HG03025 (cell line): ENCODE results near the gene RTN3.

Experiments
- ATAC-seq: cut with Tn5 transposase; IDR thresholded peaks from one replicate; pipeline ENCODE4 v1.9.1; 2021; ENCODE audit warnings: mild to moderate bottlenecking, moderate library complexity; ENCODE audit not compliant: unreplicated experiment, low FRiP score

RTN3 gene

GRCh38 chr11:63736864-63737263 is 55.6 kb downstream of the RTN3 start:
- ATAC-seq, result no peak

- no peak for ATAC-seq
Measured at GRCh38 chr11:63737718-63738117, 56.4 kb downstream of the RTN3 start.

GRCh38 chr11:63738720-63739360 is 57.5 kb downstream of the RTN3 start:
- no peak for ATAC-seq

GRCh38 chr11:63745304-63746170 is 64.2 kb downstream of the RTN3 start:
- no peak for ATAC-seq

- no peak for ATAC-seq
Measured at GRCh38 chr11:63747011-63747410, 65.7 kb downstream of the RTN3 start.

- ATAC-seq, result no peak
Measured at GRCh38 chr11:63749624-63750023, 68.3 kb downstream of the RTN3 start.

- ATAC-seq, result no peak
Measured at GRCh38 chr11:63756919-63757761, 75.8 kb downstream of the RTN3 start.

- ATAC-seq, result no peak
Measured at GRCh38 chr11:63760487-63761079, 79.3 kb downstream of the RTN3 start.

GRCh38 chr11:63761188-63761587 is 79.9 kb downstream of the RTN3 start:
- no peak for ATAC-seq

- no peak for ATAC-seq
Measured at GRCh38 chr11:63761931-63762653, 80.8 kb downstream of the RTN3 start.

- no peak for ATAC-seq
Measured at GRCh38 chr11:63762654-63763495, 81.6 kb downstream of the RTN3 start.

- no peak for ATAC-seq
Measured at GRCh38 chr11:63763496-63764339, 82.4 kb downstream of the RTN3 start.

GRCh38 chr11:63764340-63764678 is 83.0 kb downstream of the RTN3 start:
- ATAC-seq, result no peak

GRCh38 chr11:63764679-63765647 is 83.7 kb downstream of the RTN3 start:
- no peak for ATAC-seq

GRCh38 chr11:63765688-63766241 is 84.5 kb downstream of the RTN3 start:
- ATAC-seq, result no peak

- ATAC-seq, result no peak
Measured at GRCh38 chr11:63766531-63767235, 85.4 kb downstream of the RTN3 start.

GRCh38 chr11:63767267-63767564 is 85.9 kb downstream of the RTN3 start:
- ATAC-seq, result no peak
